Astrocyte (in vitro differentiated cells and primary cell): ENCODE data around the gene AKT3. TPM values are rescaled to one million over a fixed set of nuclear protein-coding genes. Genes with fewer than 3 reads are reported as not detected.
A peak's percentile ranks its signal among the peaks of the same experiment; 100 is the strongest.

Experiments used
- DNase-seq: peaks from one replicate; pipeline ENCODE4 v3.0.0-alpha.2; 2010; ENCODE audit warnings: low read depth
- FAIRE-seq: peaks from 2 replicates; lab custom pipeline; 2011; peaks lifted over from hg19 to GRCh38; lab: Jason Lieb, UNC
- H2AFZ ChIP-seq: 2 replicates; pipeline ENCODE4 v1.6.0; 2012; ENCODE audit warnings: low read depth, low read length, inconsistent platforms
- H3K27ac ChIP-seq: 2 replicates; pipeline ENCODE4 v1.5.1; 2011; ENCODE audit warnings: low read depth, low read length, inconsistent platforms
- H3K27me3 ChIP-seq: 2 replicates; pipeline ENCODE4 v1.6.0; 2011; ENCODE audit warnings: low read length, inconsistent platforms; ENCODE audit not compliant: insufficient read depth
- H3K36me3 ChIP-seq: 2 replicates; pipeline ENCODE4 v1.5.1; 2011; ENCODE audit warnings: low read length, inconsistent platforms; ENCODE audit not compliant: insufficient read depth
- H3K4me1 ChIP-seq: 2 replicates; pipeline ENCODE4 v1.5.1; 2011; ENCODE audit warnings: low read length, inconsistent platforms; ENCODE audit not compliant: insufficient read depth
- H3K4me2 ChIP-seq: 2 replicates; pipeline ENCODE4 v1.6.0; 2012; ENCODE audit warnings: low read length, inconsistent platforms
- H3K4me3 ChIP-seq: 2 replicates; pipeline ENCODE4 v1.5.1; 2011; ENCODE audit warnings: low read depth, mild to moderate bottlenecking, low read length, inconsistent platforms; ENCODE audit not compliant: insufficient read depth
- H3K79me2 ChIP-seq: 2 replicates; pipeline ENCODE4 v1.6.0; 2012; ENCODE audit warnings: mild to moderate bottlenecking, low read length, inconsistent platforms; ENCODE audit not compliant: insufficient read depth
- H3K9ac ChIP-seq: 2 replicates; pipeline ENCODE4 v1.6.0; 2012; ENCODE audit warnings: mild to moderate bottlenecking, low read length, inconsistent platforms
- H3K9me3 ChIP-seq: 2 replicates; pipeline ENCODE4 v1.5.1; 2012; ENCODE audit warnings: low read depth, mild to moderate bottlenecking, low read length, inconsistent platforms; ENCODE audit not compliant: insufficient read depth
- H4K20me1 ChIP-seq: 2 replicates; pipeline ENCODE4 v1.6.0; 2012; ENCODE audit warnings: low read length, inconsistent platforms; ENCODE audit not compliant: insufficient read depth
- H3K27ac Mint-ChIP-seq: one replicate; pipeline ENCODE4 v1.8.0; 2021; ENCODE audit warnings: mild to moderate bottlenecking, mixed read lengths; ENCODE audit not compliant: unreplicated experiment
- H3K27me3 Mint-ChIP-seq: one replicate; pipeline ENCODE4 v1.8.0; 2021; ENCODE audit warnings: low read depth, mixed read lengths; ENCODE audit not compliant: unreplicated experiment
- H3K36me3 Mint-ChIP-seq: one replicate; pipeline ENCODE4 v1.8.0; 2021; ENCODE audit warnings: low read depth, mixed read lengths; ENCODE audit not compliant: unreplicated experiment
- H3K4me1 Mint-ChIP-seq: one replicate; pipeline ENCODE4 v1.8.0; 2021; ENCODE audit warnings: low read depth, mixed read lengths; ENCODE audit not compliant: unreplicated experiment
- H3K4me3 Mint-ChIP-seq: one replicate; pipeline ENCODE4 v1.8.0; 2021; ENCODE audit warnings: mild to moderate bottlenecking, moderate library complexity, mixed read lengths; ENCODE audit not compliant: unreplicated experiment
- H3K9me3 Mint-ChIP-seq: one replicate; pipeline ENCODE4 v1.8.0; 2021; ENCODE audit warnings: mild to moderate bottlenecking, mixed read lengths; ENCODE audit not compliant: unreplicated experiment
- CTCF ChIP-seq: IDR thresholded peaks from 2 replicates; pipeline ENCODE4 v1.5.1; 2011; ENCODE audit warnings: low read depth, mild to moderate bottlenecking, inconsistent platforms, low read length, moderate library complexity; ENCODE audit not compliant: insufficient read depth
- EZH2 ChIP-seq: IDR thresholded peaks from 2 replicates; pipeline ENCODE4 v1.6.1; 2012; ENCODE audit warnings: mild to moderate bottlenecking, low read length, inconsistent platforms; ENCODE audit not compliant: insufficient read depth
- total RNA-seq: library from RNA; stranded (reverse); gene quantifications from 2 replicates; pipeline ENCODE4 v1.2.1, GENCODE V29; 2021

AKT3 gene
- total RNA-seq, 1 donor from 2014 or later = 64.5 TPM

- H3K36me3 ChIP-seq = no peaks in the 10 kb centered on the region
- TF ChIP-seq CTCF (no peak), EZH2 (no peak)
- H3K27ac Mint-ChIP-seq = peak overlapping the region; percentile 72
- H3K9ac ChIP-seq = no peak overlapping the region
- no peaks in the 10 kb centered on the region for H4K20me1 ChIP-seq
- H3K4me3 Mint-ChIP-seq = peak overlapping the region; percentile 47
- no peaks in the 10 kb centered on the region for H3K27me3 ChIP-seq
- no peak overlapping the region for H3K4me2 ChIP-seq
- no peaks in the 10 kb centered on the region for H3K9me3 ChIP-seq
- H3K4me1 ChIP-seq = peaks cover 10% of the 10 kb centered on the region
- no peaks in the 10 kb centered on the region for H3K27me3 Mint-ChIP-seq
- H3K27ac ChIP-seq = peak overlapping the region; percentile 1
- peaks cover 8% of the 10 kb centered on the region for H3K79me2 ChIP-seq
- no peak for FAIRE-seq
- H3K9me3 Mint-ChIP-seq = no peaks in the 10 kb centered on the region
- no peak overlapping the region for H3K4me3 ChIP-seq
- H3K36me3 Mint-ChIP-seq = peaks cover 2% of the 10 kb centered on the region
- DNase-seq = no peak
- H2AFZ ChIP-seq = no peak overlapping the region
- peaks cover 29% of the 10 kb centered on the region for H3K4me1 Mint-ChIP-seq
These were observed 110.6 kb downstream of the AKT3 start for GRCh38 chr1:243739335-243740003.

- H3K9me3 ChIP-seq = no peaks in the 10 kb centered on the region
- no peaks in the 10 kb centered on the region for H4K20me1 ChIP-seq
- no peak overlapping the region for H3K27ac Mint-ChIP-seq
- H3K36me3 ChIP-seq = no peaks in the 10 kb centered on the region
- no peaks in the 10 kb centered on the region for H3K9me3 Mint-ChIP-seq
- no peak for FAIRE-seq
- H3K4me1 ChIP-seq = peaks cover 9% of the 10 kb centered on the region
- no peak overlapping the region for H3K4me3 Mint-ChIP-seq
- no peak for DNase-seq
- no peak overlapping the region for H2AFZ ChIP-seq
- no peaks in the 10 kb centered on the region for H3K27me3 Mint-ChIP-seq
- no peak overlapping the region for H3K27ac ChIP-seq
- TF ChIP-seq EZH2 (no peak), CTCF (no peak)
- peaks cover 27% of the 10 kb centered on the region for H3K4me1 Mint-ChIP-seq
- H3K79me2 ChIP-seq = peaks cover 8% of the 10 kb centered on the region
- peaks cover 2% of the 10 kb centered on the region for H3K36me3 Mint-ChIP-seq
- H3K4me3 ChIP-seq = no peak overlapping the region
- no peak overlapping the region for H3K4me2 ChIP-seq
- no peak overlapping the region for H3K9ac ChIP-seq
- no peaks in the 10 kb centered on the region for H3K27me3 ChIP-seq
These were observed 112.0 kb downstream of the AKT3 start for GRCh38 chr1:243738020-243738419.

- Histone ChIP-seq H4K20me1 (no peaks in the 10 kb centered on the region), H3K9ac (no peak overlapping the region), H2AFZ (no peak overlapping the region), H3K4me2 (no peak overlapping the region), H3K9me3 (no peaks in the 10 kb centered on the region), H3K27ac (no peak overlapping the region), H3K27me3 (no peaks in the 10 kb centered on the region), H3K4me3 (no peak overlapping the region), H3K36me3 (no peaks in the 10 kb centered on the region), H3K79me2 (peaks cover 3% of the 10 kb centered on the region), H3K4me1 (peaks cover 9% of the 10 kb centered on the region)
- peaks cover 31% of the 10 kb centered on the region for H3K4me1 Mint-ChIP-seq
- FAIRE-seq = no peak
- H3K36me3 Mint-ChIP-seq = peaks cover 2% of the 10 kb centered on the region
- TF ChIP-seq CTCF (no peak), EZH2 (no peak)
- H3K4me3 Mint-ChIP-seq = no peak overlapping the region
- no peaks in the 10 kb centered on the region for H3K27me3 Mint-ChIP-seq
- no peak for DNase-seq
- H3K9me3 Mint-ChIP-seq = no peaks in the 10 kb centered on the region
- H3K27ac Mint-ChIP-seq = no peak overlapping the region
These were observed 114.6 kb downstream of the AKT3 start for GRCh38 chr1:243735457-243735856.
